H1 (cell line): ENCODE results near the gene CHMP6. TPM values are rescaled to one million over a fixed set of nuclear protein-coding genes. Genes with fewer than 3 reads are reported as not detected.

Experiments used
- CTCF ChIA-PET: fragments of 300-600 bp; sonication (Branson Sonifier 250); formaldehyde crosslinking; loops from one replicate; lab custom pipeline; 2021; ENCODE audit not compliant: partially characterized antibody; lab: Charles Lee
- POLR2A ChIA-PET: fragments of 300-600 bp; sonication (Branson Sonifier 250); formaldehyde crosslinking; loops from one replicate; lab custom pipeline; 2021; ENCODE audit warnings: inconsistent platforms; ENCODE audit not compliant: partially characterized antibody; lab: Charles Lee
- DNase-seq, 2 experiments: peaks; one replicate each; pipeline versions ENCODE4 v3.0.0 to v3.0.0-alpha.2; 2010 to 2022; ENCODE audit warnings: low spot score in 2 of 2, low read depth in 1 of 2, mixed read lengths in 1 of 2
- FAIRE-seq: peaks from 2 replicates; lab custom pipeline; 2011; peaks lifted over from hg19 to GRCh38; lab: Jason Lieb, UNC
- H2AFZ ChIP-seq: 2 replicates; pipeline ENCODE4 v1.8.1; 2012; ENCODE audit warnings: low read length, inconsistent platforms
- H2AK5ac ChIP-seq: 2 replicates; pipeline ENCODE4 v1.6.1; 2013; ENCODE audit warnings: low read depth, low read length
- H2BK120ac ChIP-seq: replicated peaks from 2 replicates; pipeline ENCODE3; 2013; ENCODE audit warnings: low read depth, low read length, inconsistent platforms
- H2BK12ac ChIP-seq: 2 replicates; pipeline ENCODE4 v1.6.1; 2013; ENCODE audit warnings: low read depth, low read length
- H2BK15ac ChIP-seq: 2 replicates; pipeline ENCODE4 v1.6.1; 2013; ENCODE audit warnings: low read length
- H2BK20ac ChIP-seq: 2 replicates; pipeline ENCODE4 v1.6.1; 2013; ENCODE audit warnings: low read length
- H2BK5ac ChIP-seq: 2 replicates; pipeline ENCODE4 v1.6.1; 2013; ENCODE audit warnings: low read depth, low read length
- H3K14ac ChIP-seq: 2 replicates; pipeline ENCODE4 v1.6.1; 2013; ENCODE audit warnings: inconsistent platforms; ENCODE audit not compliant: insufficient read length
- H3K18ac ChIP-seq: 2 replicates; pipeline ENCODE4 v1.6.1; 2013; ENCODE audit warnings: low read length; ENCODE audit errors: extremely low read depth
- H3K23ac ChIP-seq: 2 replicates; pipeline ENCODE4 v1.6.1; 2013; ENCODE audit warnings: inconsistent platforms; ENCODE audit not compliant: insufficient read length
- H3K23me2 ChIP-seq: 2 replicates; pipeline ENCODE4 v1.6.1; 2013; ENCODE audit warnings: low read depth, low read length
- H3K27ac ChIP-seq: 2 replicates; pipeline ENCODE4 v1.6.1; 2011; ENCODE audit warnings: low read depth, low read length, inconsistent platforms
- H3K27me3 ChIP-seq, 4 experiments: replicated peaks in 1 of 4; 1 replicate in 1 of 4; 2 replicates in 3 of 4; pipeline versions ENCODE4 v1.6.1 to v1.8.1; 2011 to 2013; ENCODE audit warnings: low read length in 3 of 4, mild to moderate bottlenecking in 3 of 4, inconsistent platforms in 2 of 4, mixed read lengths in 2 of 4, moderate library complexity in 1 of 4; ENCODE audit not compliant: control insufficient read depth in 3 of 4, insufficient read depth in 3 of 4; ENCODE audit errors: extremely low read depth in 1 of 4
- H3K36me3 ChIP-seq, 4 experiments: 2 replicates each; pipeline versions ENCODE4 v1.6.1 to v1.8.1; 2011 to 2013; ENCODE audit warnings: mild to moderate bottlenecking in 4 of 4, low read length in 3 of 4, moderate library complexity in 2 of 4, control low read depth in 1 of 4, inconsistent platforms in 1 of 4; ENCODE audit not compliant: insufficient read depth in 4 of 4, control insufficient read depth in 2 of 4
- H3K4ac ChIP-seq: replicated peaks from 2 replicates; pipeline ENCODE3; 2013; ENCODE audit warnings: low read length, low read depth, mixed read lengths, inconsistent platforms; ENCODE audit not compliant: insufficient read length
- H3K4me1 ChIP-seq, 4 experiments: replicated peaks in 1 of 4; 1 replicate in 1 of 4; 2 replicates in 3 of 4; pipeline versions ENCODE4 v1.6.1 to v1.8.1; 2011 to 2013; ENCODE audit warnings: low read length in 3 of 4, inconsistent platforms in 2 of 4, mixed read lengths in 1 of 4; ENCODE audit not compliant: insufficient read depth in 4 of 4, control insufficient read depth in 3 of 4
- H3K4me2 ChIP-seq, 2 experiments: 2 replicates each; pipeline versions ENCODE4 v1.6.1 to v1.8.1; 2011 to 2013; ENCODE audit warnings: low read depth in 2 of 2, low read length in 2 of 2, control low read depth in 1 of 2, inconsistent platforms in 1 of 2, mild to moderate bottlenecking in 1 of 2; ENCODE audit not compliant: insufficient read depth in 1 of 2
- H3K4me3 ChIP-seq, 4 experiments: fragments of 200-600, 300-600 bp in 1 of 4; sonication (generic), shearing (Covaris generic), sonication (Bioruptor Twin) in 1 of 4; 2 replicates each; pipeline versions ENCODE4 v1.5.1 to v1.8.1; 2011 to 2016; ENCODE audit warnings: low read length in 4 of 4, low read depth in 3 of 4, control low read depth in 2 of 4, inconsistent platforms in 2 of 4, mild to moderate bottlenecking in 2 of 4, mixed read lengths in 1 of 4, moderate library complexity in 1 of 4; ENCODE audit not compliant: insufficient read depth in 2 of 4; ENCODE audit errors: extremely low read depth in 1 of 4
- H3K56ac ChIP-seq: replicated peaks from 2 replicates; pipeline ENCODE3; 2013; ENCODE audit warnings: low read depth, mild to moderate bottlenecking, mixed read lengths, low read length, inconsistent platforms; ENCODE audit not compliant: insufficient read length
- H3K79me1 ChIP-seq: 2 replicates; pipeline ENCODE4 v1.6.1; 2013; ENCODE audit warnings: low read depth, low read length, control low read depth
- H3K79me2 ChIP-seq, 2 experiments: 2 replicates each; pipeline versions ENCODE4 v1.6.1 to v1.8.1; 2012 to 2013; ENCODE audit warnings: low read length in 2 of 2, mild to moderate bottlenecking in 2 of 2, inconsistent platforms in 1 of 2; ENCODE audit not compliant: insufficient read depth in 2 of 2, control insufficient read depth in 1 of 2
- H3K9ac ChIP-seq, 4 experiments: replicated peaks in 1 of 4; 1 replicate in 1 of 4; 2 replicates in 3 of 4; pipeline versions ENCODE4 v1.6.1 to v1.8.1; 2011 to 2013; ENCODE audit warnings: low read depth in 3 of 4, low read length in 3 of 4, control low read depth in 2 of 4, mild to moderate bottlenecking in 2 of 4, moderate library complexity in 2 of 4, inconsistent platforms in 1 of 4; ENCODE audit errors: extremely low read depth in 1 of 4
- H3K9me3 ChIP-seq, 2 experiments: 2 replicates each; pipeline versions ENCODE4 v1.6.1 to v1.8.1; 2012 to 2013; ENCODE audit warnings: mild to moderate bottlenecking in 2 of 2, moderate library complexity in 2 of 2, control low read depth in 1 of 2, inconsistent platforms in 1 of 2, low read depth in 1 of 2, low read length in 1 of 2, mixed read lengths in 1 of 2; ENCODE audit not compliant: insufficient read depth in 2 of 2
- H4K20me1 ChIP-seq, 2 experiments: replicated peaks in 1 of 2; 2 replicates each; pipeline versions ENCODE3 to v1.8.1; 2011 to 2013; ENCODE audit warnings: inconsistent platforms in 2 of 2, low read length in 2 of 2, mild to moderate bottlenecking in 1 of 2; ENCODE audit not compliant: insufficient read depth in 2 of 2, control insufficient read depth in 1 of 2
- H4K5ac ChIP-seq: 2 replicates; pipeline ENCODE4 v1.6.1; 2013; ENCODE audit warnings: low read length, low read depth, mixed read lengths, inconsistent platforms; ENCODE audit not compliant: insufficient read length
- H4K8ac ChIP-seq: 2 replicates; pipeline ENCODE4 v1.8.0; 2013; ENCODE audit warnings: mild to moderate bottlenecking, moderate library complexity, low read length, inconsistent platforms; ENCODE audit not compliant: insufficient read depth; ENCODE audit errors: extremely low read depth
- H4K91ac ChIP-seq: replicated peaks from 2 replicates; pipeline ENCODE3; 2013; ENCODE audit warnings: low read length, mixed read lengths, inconsistent platforms; ENCODE audit not compliant: insufficient read length
- ASH2L ChIP-seq: fragments of 200-600, 300-600 bp; sonication (generic); IDR thresholded peaks from one replicate; pipeline ENCODE4 v1.7.1; 2017; ENCODE audit warnings: low read length
- BACH1 ChIP-seq: IDR thresholded peaks from 2 replicates; pipeline ENCODE4 v1.6.1; 2012; ENCODE audit warnings: low read length, improper control_type of control experiment
- CEBPB ChIP-seq: IDR thresholded peaks from 2 replicates; pipeline ENCODE4 v1.6.1; 2012; ENCODE audit warnings: low read depth, low read length
- CHD2 ChIP-seq: IDR thresholded peaks from 2 replicates; pipeline ENCODE4 v1.6.1; 2012; ENCODE audit warnings: low read length, improper control_type of control experiment
- KDM1A ChIP-seq: fragments of 200-600, 300-600 bp; sonication (generic); IDR thresholded peaks from 2 replicates; pipeline ENCODE4 v1.7.1; 2016; ENCODE audit warnings: mild to moderate bottlenecking, low read length, borderline replicate concordance
- KDM5A ChIP-seq: fragments of 200-600 bp; IDR thresholded peaks from 2 replicates; pipeline ENCODE4 v1.7.1; 2012; ENCODE audit warnings: mild to moderate bottlenecking, low read length, inconsistent platforms, mixed read lengths
- NRF1 ChIP-seq: IDR thresholded peaks from 2 replicates; pipeline ENCODE4 v1.6.1; 2011; ENCODE audit warnings: mild to moderate bottlenecking, low read depth, low read length, improper control_type of control experiment
- RFX5 ChIP-seq: IDR thresholded peaks from 2 replicates; pipeline ENCODE4 v1.6.1; 2011; ENCODE audit warnings: low read depth, low read length, improper control_type of control experiment, borderline replicate concordance
- SAP30 ChIP-seq: fragments of 300-600 bp; sonication (generic); IDR thresholded peaks from 2 replicates; pipeline ENCODE4 v1.7.1; 2012; ENCODE audit warnings: low read length, moderate library complexity, mild to moderate bottlenecking, inconsistent platforms; ENCODE audit not compliant: insufficient read depth, insufficient replicate concordance
- SIN3A ChIP-seq, 2 experiments: IDR thresholded peaks in 1 of 2; conservative IDR thresholded peaks in 1 of 2; 2 replicates each; pipeline ENCODE4 v1.6.1; 2011 to 2012; ENCODE audit warnings: low read length in 2 of 2, improper control_type of control experiment in 1 of 2, low read depth in 1 of 2, mild to moderate bottlenecking in 1 of 2
- SIRT6 ChIP-seq: IDR thresholded peaks from one replicate; pipeline ENCODE4 v1.7.1; 2012; ENCODE audit warnings: low read length, inconsistent platforms
- SIX5 ChIP-seq: IDR thresholded peaks from 2 replicates; pipeline ENCODE4 v1.6.1; 2011; ENCODE audit warnings: mild to moderate bottlenecking, low read depth, low read length
- SP2 ChIP-seq: IDR thresholded peaks from 2 replicates; pipeline ENCODE4 v1.6.1; 2012; ENCODE audit warnings: mild to moderate bottlenecking, low read length, inconsistent platforms
- TAF1 ChIP-seq: IDR thresholded peaks from 2 replicates; pipeline ENCODE4 v1.6.1; 2011; ENCODE audit warnings: mild to moderate bottlenecking, low read depth, low read length
- TBP ChIP-seq: IDR thresholded peaks from 2 replicates; pipeline ENCODE4 v1.6.1; 2011; ENCODE audit warnings: low read depth, low read length, improper control_type of control experiment
- WGBS, 2 experiments: shearing (Covaris generic) in 1 of 2; methylation state at CpG; one replicate each; pipeline versions ENCODE4 v1.1.6 to v1.1.7; 2013 to 2015; ENCODE audit warnings: low lambda C conversion rate in 2 of 2, mixed read lengths in 2 of 2, inconsistent platforms in 1 of 2, low coverage in 1 of 2, missing lambda C conversion rate in 1 of 2; ENCODE audit not compliant: insufficient replicate concordance in 2 of 2, insufficient coverage in 1 of 2, insufficient read length in 1 of 2; ENCODE audit errors: extremely low coverage in 1 of 2, missing lambda C conversion rate in 1 of 2; 5-methylcytosine and 5-hydroxymethylcytosine counted together
- polyA plus RNA-seq, 7 experiments: library from polyadenylated mRNA; depleted of rRNA in 3 of 7; stranded (reverse) in 5 of 7; unstranded in 2 of 7; fragments of >200 nt in 5 of 7; fragments of 200-250 nt in 2 of 7; gene quantifications; 1 replicate in 5 of 7; 2 replicates in 1 of 7; 4 replicates in 1 of 7; pipeline versions ENCODE4 v1.2.1 to v1.2.3, GENCODE V29; 2011 to 2013; ENCODE audit warnings: missing spikeins in 2 of 7, mixed read lengths in 2 of 7
- total RNA-seq: library from RNA; stranded (reverse); fragmentation: NEBNext Ultra II Directional; extraction: Animal tissue kit (Norgen Biotek cat#: 25700); gene quantifications from 2 replicates; pipeline ENCODE4 v1.2.1, GENCODE V29; 2021

The CHMP6 gene
- total and polyA plus RNA-seq, 2 of the 8 experiments (the other 6 are each of a cell fraction or from before 2014, with no cell fraction given): 15.7 to 24.3 TPM

DNA sequence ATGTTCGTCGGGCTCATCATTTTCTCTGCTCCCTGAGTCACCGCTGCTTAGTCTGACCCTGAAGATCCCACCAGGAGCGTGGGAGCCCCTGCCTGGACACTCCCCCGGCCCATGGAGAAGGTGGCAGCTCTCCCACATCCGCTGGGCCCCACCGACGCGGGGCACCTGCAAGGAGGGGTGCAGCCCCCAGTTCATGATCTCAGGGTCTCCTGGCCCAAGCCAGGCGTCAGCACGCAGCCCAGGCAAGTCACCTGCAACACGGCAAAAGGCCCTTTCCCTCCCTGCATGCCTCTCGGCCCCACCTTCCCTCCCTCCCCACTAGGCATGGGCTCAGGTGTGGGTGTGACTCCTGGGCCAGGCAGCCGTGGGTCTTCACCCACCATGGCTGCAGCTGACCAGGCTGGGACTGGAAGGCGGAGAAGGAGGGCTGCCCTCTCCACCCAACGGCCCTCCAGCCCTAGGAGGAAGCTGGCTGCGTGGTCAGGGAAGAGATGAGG, 9.7 kb upstream of the CHMP6 start:
- Histone ChIP-seq H3K4me2 (peak overlapping the region; percentile 1 to 72; a peak in 1 of 4 replicates), H3K36me3 (no peaks in the 10 kb centered on the region), H2AFZ (peak overlapping the region; percentile 56; the same call in 1 of the 2 replicates), H3K9ac (no peak overlapping the region), H3K4me1 (peaks cover 0 to 8% (median 1%) of the 10 kb centered on the region in 4 experiments; a peak in 4 of 7 replicates), H4K5ac (no peak overlapping the region), H4K8ac (peak overlapping the region; percentile 28; the same call in 1 of the 2 replicates), H2BK12ac (peak overlapping the region; percentile 39; the same call in 1 of the 2 replicates), H2AK5ac (peak overlapping the region; percentile 39; the same call in 1 of the 2 replicates), H3K79me2 (no peaks in the 10 kb centered on the region), H2BK15ac (peak overlapping the region; percentile 98; the same call in 1 of the 2 replicates), H3K23ac (no peak overlapping the region), H3K14ac (no peak overlapping the region), H3K4me3 (peak overlapping the region in 1 of 4 experiments; percentile 56; a peak in 3 of 8 replicates), H2BK5ac (0 out of 2 replicates have a peak overlapping the region, but pooled peaks have one; percentile 16), H3K27ac (no peak overlapping the region), H3K79me1 (no peaks in the 10 kb centered on the region), H3K9me3 (no peaks in the 10 kb centered on the region), H4K91ac (no peak overlapping the region), H3K27me3 (peaks cover 0 to 9% (median 4%) of the 10 kb centered on the region in 4 experiments; a peak in 6 of 7 replicates), H3K56ac (no peak overlapping the region), H3K23me2 (peaks cover 6% of the 10 kb centered on the region; the same call in 1 of the 2 replicates), H3K4ac (no peak overlapping the region), H2BK120ac (no peak overlapping the region), H3K18ac (no peak overlapping the region), H4K20me1 (no peaks in the 10 kb centered on the region), H2BK20ac (no peak overlapping the region)
- no peak for TF ChIP-seq SP2
- TF ChIP-seq SAP30: no peak
- no peak for TF ChIP-seq CHD2
- TF ChIP-seq BACH1: no peak
- no peak for TF ChIP-seq TBP
- TF ChIP-seq TAF1: no peak
- no peak for TF ChIP-seq SIRT6
- no peak for TF ChIP-seq CEBPB
- no peak for TF ChIP-seq KDM5A
- TF ChIP-seq NRF1: no peak
- TF ChIP-seq ASH2L: no peak
- no peak for TF ChIP-seq KDM1A
- no peak for TF ChIP-seq RFX5
- TF ChIP-seq SIX5: no peak
- TF ChIP-seq SIN3A (conservative IDR thresholded peaks at IDR 0.05 in 1 of 2, IDR thresholded peaks at IDR 0.05 in 1 of 2; ENCODE audit: low read depth in 1 of 2, low read length in 2 of 2): no peak
- ChIA-PET CTCF (interaction anchor here (1.0 to 1.9 kb wide), 7 partner anchors 11 to 554 kb away, joined by 3 to 7 read pairs (median 3); no protein-coding TSS in a partner anchor), POLR2A (no interaction called here)
- DNase-seq: no peak
- WGBS, 2 experiments: 85% methylated on average over 13 of the region's 17 CpGs; no CpG with 5 or more reads in 1 of the 2 experiments
- no peak for FAIRE-seq
